ENCODE results near the gene MYCT1.

Gene MYCT1

GRCh38 chr6:152746172-152746553, 48.5 kb downstream of the MYCT1 start:
- TF ChIP-seq CTCF (IDR thresholded peaks at IDR 0.05) (no peak), ZFX (IDR thresholded peaks at IDR 0.05; ENCODE audit: borderline replicate concordance) (no peak)
- no peak overlapping the region for H3K27ac ChIP-seq

DNA sequence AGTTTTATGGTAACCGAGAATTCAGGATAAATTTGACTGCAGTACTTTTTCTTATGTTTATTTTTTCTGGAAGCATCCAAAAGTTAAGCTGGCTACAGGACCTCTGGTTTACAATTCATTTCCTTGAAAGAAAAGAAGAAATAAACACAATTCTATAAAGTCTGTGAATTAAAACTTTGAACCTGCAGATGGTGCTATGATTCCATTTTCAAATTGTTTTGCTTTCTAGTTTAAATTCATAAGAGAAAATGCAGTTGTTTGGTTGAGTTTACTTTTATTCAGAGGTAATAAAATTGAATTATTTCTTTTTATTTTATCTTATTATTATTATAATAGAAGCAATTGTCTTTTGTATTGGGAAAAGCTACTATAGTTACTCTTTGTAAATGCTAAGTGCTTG, 51.1 kb downstream of the MYCT1 start:
- TF ChIP-seq ZFX (IDR thresholded peaks at IDR 0.05; ENCODE audit: borderline replicate concordance) (no peak), CTCF (IDR thresholded peaks at IDR 0.05) (peak; percentile 43)
- no peak overlapping the region for H3K27ac ChIP-seq

DNA sequence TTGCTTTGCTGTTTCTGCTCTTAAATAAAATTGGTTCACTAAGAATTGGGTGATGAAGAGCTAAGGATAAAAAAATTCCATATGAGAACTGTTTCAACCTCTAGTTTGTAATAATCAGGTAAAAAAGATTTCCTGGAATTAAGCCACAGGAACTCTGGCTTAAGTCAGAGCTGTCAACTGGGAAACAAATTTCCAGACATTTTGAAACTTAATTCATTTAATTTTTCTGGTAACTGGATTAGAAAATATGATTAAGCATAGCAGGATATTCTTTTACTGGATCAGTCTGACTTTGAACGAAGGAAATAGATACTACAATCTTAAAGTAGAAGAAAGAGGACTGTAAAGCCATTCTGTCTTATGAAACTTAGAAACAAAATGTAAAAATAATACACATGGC, 51.6 kb downstream of the MYCT1 start:
- TF ChIP-seq CTCF (IDR thresholded peaks at IDR 0.05) (no peak), ZFX (IDR thresholded peaks at IDR 0.05; ENCODE audit: borderline replicate concordance) (no peak)

GRCh38 chr6:152750694-152751093, 53.0 kb downstream of the MYCT1 start, which contains the start of gene VIP:
Gene VIP, plus strand, starts transcription at chr6:152750797. Its CDS starts 1,381 bp downstream, at chr6:152752178.
- H3K27ac ChIP-seq, result no peak within 1 kb of the TSS
- no peak for TF ChIP-seq CTCF (IDR thresholded peaks at IDR 0.05)
- no peak for TF ChIP-seq ZFX (IDR thresholded peaks at IDR 0.05; ENCODE audit: borderline replicate concordance)

More for the DNA sequence above, 51.6 kb downstream of the MYCT1 start:
- no peak overlapping the region for H3K27ac ChIP-seq

DNA sequence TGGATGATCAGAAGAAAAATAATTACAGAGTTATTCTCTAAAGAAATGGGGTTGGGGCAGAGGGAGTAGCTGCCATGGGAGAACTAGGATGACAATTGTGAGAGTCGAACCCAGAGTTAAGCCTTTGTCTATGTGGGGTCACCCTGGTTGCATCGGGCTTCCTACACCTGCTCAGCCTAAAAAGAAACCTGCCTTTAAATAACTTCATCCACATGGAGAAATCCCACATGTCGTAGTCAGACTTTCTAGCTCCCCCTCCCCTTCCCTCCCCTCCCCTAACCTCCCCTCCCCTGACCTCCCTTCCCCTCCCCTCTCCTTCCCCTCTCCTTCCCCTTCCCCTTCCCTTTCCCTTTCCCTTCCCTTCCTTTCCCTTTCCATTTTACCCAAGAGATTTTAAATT, 67.6 kb downstream of the MYCT1 start:
- TF ChIP-seq CTCF (IDR thresholded peaks at IDR 0.05), result no peak
- TF ChIP-seq ZFX (IDR thresholded peaks at IDR 0.05; ENCODE audit: borderline replicate concordance), result no peak

GRCh38 chr6:152769159-152769558, 71.5 kb downstream of the MYCT1 start:
- no peak overlapping the region for H3K27ac ChIP-seq
- TF ChIP-seq CTCF (IDR thresholded peaks at IDR 0.05), result no peak
- TF ChIP-seq ZFX (IDR thresholded peaks at IDR 0.05; ENCODE audit: borderline replicate concordance), result no peak

More for the DNA sequence above, 67.6 kb downstream of the MYCT1 start:
- no peak overlapping the region for H3K27ac ChIP-seq

DNA sequence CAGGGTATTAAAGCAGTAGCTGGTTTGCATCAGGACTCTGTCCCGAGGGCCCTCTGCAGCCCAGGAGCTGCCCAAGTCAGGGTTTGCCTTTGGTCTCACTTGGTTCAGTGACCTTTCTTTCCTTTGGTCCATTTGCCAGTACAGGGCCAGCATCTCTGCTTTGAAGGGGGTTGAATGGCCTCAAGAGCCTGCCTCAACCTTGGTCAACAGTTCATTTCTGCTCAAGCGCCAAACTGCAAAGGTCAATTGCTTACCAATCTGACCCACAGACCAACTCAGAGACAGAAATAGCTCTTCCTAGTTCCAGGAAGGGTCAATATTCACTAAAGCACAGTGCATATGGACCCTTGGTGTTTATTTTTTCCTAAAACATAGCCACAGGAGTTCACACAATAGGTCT, 72.3 kb downstream of the MYCT1 start:
- TF ChIP-seq CTCF (IDR thresholded peaks at IDR 0.05) (no peak), ZFX (IDR thresholded peaks at IDR 0.05; ENCODE audit: borderline replicate concordance) (no peak)
- H3K27ac ChIP-seq, result no peak overlapping the region

Measured in 22Rv1 (cell line).